ENCODE results near the gene TP73.

TP73 gene

GRCh38 chr1:3778590-3779264 is 126.4 kb downstream of the TP73 start:
- DNase-seq (ENCODE audit: low read depth in 2 of 2) = no peak

- no peak for DNase-seq (ENCODE audit: low read depth in 2 of 2)
Observed at GRCh38 chr1:3779265-3779911, 127.1 kb downstream of the TP73 start.

DNA sequence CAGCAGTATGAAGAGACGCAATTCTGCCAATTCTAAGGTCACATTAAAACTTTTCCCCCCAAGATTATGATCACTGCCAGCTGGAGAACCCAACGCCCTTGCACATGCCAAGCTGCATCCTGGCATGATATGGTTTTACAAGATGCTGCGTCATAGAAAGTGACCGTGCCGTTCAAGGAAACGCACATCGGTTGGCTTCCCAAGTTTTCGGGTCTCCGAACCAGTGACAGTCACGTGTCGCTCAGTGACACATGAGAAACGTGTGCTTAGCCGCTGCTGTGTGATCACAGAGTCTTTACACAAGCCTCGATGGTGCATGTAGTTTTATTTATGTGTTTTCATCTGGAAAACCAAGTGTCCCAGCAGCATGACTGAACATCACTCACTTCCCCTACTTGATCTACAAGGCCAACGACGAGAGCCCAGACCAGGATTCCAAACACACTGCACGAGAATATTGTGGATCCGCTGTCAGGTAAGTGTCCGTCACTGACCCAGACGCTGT is 127.6 kb downstream of the TP73 start:
- DNase-seq (ENCODE audit: low read depth in 2 of 2) = no peak

DNA sequence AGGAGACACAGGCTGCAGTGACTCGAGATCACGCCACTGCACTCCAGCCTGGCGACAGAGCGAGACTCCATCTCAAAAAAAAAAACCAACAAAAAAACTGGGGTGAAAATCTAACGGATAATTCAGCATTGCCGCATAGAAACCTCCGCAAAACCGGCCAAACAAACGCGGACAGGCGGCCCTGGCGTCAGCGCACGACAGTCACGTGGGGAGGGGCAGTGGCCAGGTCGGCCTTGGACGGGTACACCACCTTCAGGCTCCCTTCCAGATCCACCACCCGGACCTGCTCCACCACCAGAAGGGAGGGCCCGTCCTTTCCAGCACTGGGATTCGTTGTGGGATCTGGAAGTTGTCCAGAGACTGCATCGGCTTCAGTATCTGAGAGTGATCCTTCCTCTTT is 128.6 kb downstream of the TP73 start:
- no peak for DNase-seq (ENCODE audit: low read depth in 2 of 2)

GRCh38 chr1:3783651-3784474 is 131.5 kb downstream of the TP73 start:
- no peak for DNase-seq (ENCODE audit: low read depth in 2 of 2)

DNA sequence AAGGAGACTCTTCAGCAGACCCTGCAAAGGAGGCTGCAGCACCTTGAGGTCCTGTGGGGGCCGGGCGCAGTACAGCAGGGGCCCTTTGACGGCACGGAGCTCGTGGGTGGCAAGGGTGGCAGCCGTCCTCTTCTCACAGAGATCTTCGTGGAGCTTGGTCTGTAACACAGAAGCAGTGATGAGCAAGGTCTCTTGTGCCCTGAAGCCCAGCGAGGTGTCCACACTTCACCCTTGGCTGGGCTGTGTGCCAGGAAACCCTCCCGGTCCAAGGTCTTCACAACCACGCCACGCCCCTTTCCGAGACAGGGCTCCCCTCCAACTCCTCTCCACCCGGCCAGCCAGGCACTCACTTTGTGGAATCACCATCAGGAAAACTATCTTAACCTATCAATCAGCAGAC is 132.7 kb downstream of the TP73 start:
- DNase-seq (ENCODE audit: low read depth in 2 of 2) = no peak

DNA sequence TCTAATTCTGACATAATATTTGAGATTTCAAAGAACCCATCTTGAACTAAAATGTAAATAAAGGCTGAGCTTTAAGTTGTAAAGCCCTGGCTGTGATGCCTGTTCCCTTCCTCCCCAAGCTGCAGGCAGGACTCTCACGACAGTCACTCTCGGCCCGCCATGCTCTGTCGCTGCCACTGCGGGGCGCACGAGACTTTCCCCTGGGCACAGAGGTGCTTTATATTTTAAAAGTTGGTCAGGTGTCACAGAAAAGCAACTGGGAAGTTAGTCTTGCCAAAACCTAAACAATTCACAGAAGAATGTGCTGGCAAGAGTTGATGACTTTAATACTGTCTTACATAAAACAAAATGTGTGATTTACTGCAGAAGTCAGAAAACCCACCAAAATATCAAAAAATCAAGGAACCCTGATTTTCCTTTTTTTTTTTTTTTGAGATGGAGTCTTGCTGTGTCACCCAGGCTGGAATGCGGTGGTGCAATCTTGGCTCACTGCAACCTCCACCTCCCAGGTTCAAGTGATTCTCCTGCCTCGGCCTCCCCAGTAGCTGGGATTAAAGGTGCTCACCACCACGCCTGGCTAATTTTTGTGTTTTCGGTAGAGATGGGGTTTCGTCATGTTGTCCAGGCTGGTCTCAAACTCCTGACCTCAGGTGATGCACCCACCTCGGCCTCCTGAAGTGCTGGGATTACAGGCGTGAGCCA is 133.3 kb downstream of the TP73 start:
- DNase-seq (ENCODE audit: low read depth in 2 of 2) = no peak
